ENCODE measurements around the gene MACROH2A2.
"Not testable (repeated sequence)": the region's sequence is repeated elsewhere in the genome, so short reads cannot be mapped to it uniquely, and the experiment has no call there.

Gene MACROH2A2

DNA sequence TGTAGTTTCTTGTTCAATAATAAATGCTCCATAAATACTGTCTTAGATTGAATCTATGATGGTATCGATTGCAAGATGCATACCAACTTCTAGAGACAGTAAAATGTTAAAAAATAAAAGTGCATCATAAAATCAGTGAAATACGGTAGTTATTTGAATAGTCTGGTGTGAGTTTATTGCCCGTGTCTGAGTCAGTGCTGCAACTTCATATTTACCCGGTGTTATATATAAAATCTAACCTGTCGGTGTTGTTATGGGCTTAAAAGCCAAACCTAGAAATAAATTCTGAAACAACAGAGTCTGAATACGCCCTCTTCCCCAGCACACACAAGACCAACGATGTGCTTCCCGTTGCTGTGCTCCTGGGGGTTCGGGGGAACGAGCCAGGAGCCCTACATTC is 16.3 kb downstream of the MACROH2A2 start:
- DNase-seq, result no peak

DNA sequence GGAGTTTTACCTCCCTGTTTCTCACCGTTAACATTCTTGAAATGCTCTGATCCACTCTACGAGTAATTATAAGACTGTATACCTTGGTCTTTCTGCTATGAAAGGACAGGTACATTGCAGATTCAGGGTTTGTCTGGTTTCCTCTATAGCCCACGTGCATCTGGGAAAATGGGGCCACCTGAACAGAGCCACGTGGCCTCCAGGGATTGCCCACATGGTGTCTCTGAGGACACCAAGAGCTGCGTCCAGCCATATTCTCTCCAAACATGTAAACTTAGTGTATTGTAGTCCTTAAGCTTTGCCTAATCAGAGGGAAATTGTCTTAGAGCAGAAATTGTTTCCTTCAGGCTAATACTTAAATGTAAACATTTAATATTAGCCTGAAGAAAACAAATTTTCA is 16.7 kb downstream of the MACROH2A2 start:
- no peak for DNase-seq

DNA sequence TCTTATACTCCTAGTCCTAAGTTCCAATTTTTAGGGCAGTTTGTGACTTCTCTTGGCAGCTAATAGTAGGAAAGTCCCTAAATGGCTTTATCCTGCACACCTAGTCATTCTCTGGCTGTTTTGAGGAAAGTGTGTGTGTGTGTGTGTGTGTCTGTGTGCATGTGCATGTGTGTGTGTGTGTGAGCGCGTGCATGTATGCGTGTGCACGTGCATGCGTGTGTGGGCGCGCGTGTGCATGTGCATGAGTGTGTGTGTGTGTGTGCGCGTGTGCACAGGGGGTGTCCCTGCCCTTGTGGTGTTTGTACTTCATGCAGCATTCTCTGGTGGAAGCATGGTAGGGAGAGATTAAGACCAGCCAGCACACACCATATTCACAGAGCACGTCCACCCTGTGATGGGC is 18.2 kb downstream of the MACROH2A2 start:
- no peak for DNase-seq

DNA sequence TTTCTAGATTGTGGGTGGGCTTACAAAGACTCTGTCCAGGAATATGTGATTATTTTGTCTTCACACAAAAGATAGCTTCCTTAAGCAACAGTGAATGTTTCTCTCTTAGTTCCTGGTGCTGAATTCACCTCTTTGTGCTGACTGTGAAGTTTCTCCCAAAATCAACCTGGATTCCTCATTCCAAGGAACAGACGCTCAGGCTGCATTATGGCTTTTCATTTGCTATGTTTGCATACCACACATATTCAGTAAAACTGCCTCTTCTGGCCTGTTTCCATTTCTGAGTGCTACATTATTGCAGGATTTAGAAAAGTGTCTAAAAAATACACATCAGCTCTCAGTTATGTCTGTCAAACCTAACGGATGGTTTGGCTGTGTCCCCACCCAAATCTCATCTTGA is 21.5 kb downstream of the MACROH2A2 start:
- DNase-seq, result no peak

DNA sequence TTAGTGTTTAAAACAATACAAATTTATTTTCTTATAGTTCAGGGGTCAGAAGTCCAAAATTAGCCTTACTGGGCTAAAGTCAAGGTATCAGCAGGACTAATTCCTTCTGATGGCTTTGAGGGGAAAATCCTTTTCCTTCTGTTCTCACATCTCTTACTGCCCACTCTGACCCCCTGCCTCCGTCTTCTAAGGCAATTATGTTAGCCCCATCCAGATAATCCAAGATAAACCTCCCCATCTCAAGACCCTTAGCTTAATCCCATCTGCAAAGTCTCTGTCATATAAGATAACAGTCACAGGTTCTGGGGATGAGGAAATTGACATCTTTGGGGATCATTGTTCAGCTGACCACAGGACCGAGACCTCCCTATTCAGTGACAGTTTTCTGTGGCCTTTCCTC is 22.3 kb downstream of the MACROH2A2 start:
- no peak for DNase-seq

DNA sequence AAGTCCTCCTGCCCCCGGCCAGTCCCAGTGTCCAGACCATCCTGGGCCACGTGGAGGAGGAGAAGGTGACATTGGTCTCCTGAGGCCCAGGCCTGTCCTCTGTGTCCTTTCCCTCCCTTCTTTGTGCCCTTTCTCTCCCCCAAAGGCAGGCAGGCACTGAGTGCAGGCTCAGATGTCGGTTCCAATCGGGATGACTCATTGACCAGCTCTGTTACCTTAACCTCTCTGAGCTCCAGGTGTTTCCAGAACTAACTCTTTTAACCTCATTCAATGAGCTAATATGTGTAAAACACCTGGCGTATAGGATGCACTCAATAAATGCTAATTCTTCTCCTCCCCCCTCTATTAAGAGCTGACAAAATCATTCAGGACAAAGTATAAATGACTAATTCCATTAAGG is 25.7 kb downstream of the MACROH2A2 start:
- no peak for DNase-seq

DNA sequence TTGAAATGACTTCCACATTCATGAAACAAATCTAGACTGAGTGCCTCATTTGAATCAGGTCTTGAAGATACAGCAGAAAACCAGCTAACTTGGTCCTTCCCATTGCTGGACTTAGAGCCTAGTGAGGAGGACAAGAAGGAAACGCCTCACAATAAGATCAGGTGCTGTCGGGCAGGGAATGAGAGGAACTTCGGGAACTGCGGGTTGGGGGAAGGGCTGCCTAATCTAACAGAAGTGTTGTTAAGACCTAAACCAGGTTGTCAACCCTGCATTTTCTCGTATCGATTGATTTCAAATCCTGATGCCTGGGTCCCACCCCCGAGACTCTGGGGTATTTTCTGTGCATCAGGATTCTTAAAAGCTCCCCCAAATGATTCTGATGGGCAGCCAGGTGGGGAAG is 26.3 kb downstream of the MACROH2A2 start:
- DNase-seq, result no peak

DNA sequence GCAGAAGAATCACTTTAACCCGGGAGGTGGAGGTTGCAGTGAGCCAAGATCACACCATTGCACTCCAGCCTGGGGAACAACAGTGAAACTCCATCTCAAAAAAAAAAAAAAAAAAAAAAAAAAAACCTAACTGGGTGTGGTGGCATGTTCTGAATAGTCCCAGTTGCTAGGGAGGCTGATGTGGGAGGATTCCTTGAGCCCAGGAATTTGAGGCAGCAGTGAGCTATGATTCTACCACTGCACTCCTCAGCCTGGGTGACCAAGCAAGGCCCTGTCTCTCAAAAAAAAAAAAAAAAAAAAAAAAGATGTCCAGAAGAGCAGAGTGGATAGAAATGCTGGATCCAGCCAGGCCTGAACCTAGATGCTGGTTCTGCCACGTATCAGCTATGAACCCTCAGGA is 28.1 kb downstream of the MACROH2A2 start:
- DNase-seq, result not testable (repeated sequence)

DNA sequence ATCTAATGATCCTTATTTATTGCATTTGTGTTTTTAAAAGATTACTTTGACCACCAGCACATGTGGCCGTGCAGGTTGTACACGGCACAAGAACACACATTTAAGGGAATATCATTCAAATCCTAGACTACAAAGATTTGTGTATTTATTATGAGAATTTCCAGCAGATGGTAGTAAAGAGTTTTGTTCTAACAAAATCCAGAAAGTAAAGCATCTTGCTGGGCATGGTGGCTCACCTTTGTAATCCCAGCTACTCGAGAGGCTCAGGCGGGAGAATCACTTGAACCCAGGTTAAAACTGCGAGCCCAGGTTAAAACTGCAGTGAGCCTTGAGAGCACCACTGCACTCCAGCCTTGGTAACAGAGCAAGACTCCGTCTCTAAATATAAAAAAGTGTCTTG is 31.5 kb downstream of the MACROH2A2 start:
- peak; percentile 32 for DNase-seq

DNA sequence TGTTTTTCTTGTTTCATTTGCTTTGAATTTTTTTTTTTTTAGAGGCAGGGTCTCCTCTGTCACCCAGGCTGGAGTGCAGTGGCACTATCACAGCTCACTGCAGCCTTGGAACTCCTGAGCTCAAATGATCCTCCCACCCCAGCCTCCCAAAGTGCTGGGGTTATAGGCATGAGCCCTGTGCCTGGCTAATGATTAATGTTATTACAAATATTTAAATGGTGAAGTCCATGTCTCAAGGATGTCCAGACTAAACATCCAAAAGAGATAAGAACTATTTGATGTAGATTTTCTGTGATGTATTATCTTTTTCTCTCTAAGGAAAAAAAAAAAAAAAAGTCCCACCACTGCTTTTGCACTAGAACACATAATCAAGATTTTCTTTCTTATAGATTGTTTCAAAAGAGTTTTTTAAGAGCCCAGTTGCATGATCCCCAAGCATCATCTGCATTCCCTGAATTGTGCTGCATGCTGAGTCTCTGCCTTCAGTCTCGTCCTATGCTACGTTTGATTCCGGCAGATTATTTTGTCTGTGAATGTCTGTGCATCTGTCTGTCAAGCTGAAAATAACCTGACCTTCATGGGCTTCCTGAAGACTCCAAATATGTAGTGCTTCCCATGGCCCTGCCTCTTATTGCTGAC is 33.4 kb downstream of the MACROH2A2 start:
- no peak for DNase-seq

DNA sequence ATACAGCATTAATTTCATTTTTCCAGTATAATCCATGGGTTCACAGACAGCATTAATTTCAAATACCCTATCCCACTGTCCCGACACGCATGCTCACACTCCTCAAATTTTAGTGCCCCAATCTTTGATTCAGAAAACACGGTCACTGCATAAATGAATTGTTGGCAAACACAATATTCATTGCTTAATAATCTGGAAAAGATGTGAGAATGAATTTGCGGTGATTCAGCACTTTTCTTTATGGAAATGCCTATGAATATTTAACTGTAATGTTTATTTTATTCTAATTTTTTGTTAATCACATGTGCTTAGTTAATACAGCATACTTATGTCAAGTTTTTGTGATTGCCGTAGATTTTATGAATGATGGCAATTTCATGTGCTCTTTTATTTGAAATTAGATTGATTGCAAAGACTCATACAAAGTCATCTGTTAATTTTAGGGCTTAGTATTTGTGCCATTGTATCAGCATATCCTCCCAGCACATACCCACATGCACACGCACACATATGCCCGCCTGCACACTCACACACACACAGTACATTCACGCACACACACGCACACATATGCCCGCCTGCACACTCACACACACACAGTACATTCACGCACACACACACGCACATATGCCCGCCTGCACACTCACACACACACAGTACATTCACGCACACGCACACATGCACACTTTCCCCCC is 35.1 kb downstream of the MACROH2A2 start:
- DNase-seq, result no peak

DNA sequence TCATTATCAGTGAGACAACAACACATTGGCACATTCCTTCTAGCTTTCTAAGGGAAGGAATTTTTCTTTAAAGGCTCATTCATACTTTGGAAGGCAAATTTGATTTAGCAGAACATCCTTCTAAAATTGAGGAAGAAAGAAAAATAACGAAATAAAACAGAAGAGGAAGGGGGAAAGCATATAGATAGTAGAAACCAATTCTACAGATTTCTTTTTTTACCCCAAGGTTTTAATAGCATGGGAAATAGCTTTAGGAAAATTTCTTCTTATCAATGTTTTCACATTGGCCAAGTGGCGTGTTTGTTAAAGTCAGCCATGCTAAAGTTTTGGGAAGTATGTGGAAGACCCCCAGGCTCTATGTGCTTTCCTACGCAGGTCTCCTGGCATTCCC is 35.7 kb downstream of the MACROH2A2 start:
- no peak for DNase-seq

DNA sequence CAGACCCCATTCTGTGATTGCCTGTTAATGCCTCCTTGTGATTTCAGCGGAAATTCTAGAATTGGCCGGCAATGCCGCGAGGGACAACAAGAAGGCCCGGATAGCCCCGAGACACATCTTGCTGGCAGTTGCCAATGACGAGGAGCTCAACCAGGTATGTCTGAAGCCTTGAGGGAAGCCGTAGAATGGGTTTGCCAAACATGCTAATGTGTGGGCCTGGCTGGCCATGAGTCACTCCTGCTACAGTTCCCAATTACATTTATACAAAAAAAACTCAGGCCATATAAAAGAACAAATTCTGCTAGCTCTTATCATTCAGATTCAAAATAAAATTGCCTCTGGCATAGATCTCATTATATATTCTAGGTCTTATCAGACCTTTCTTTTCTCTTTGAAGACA is 37.4 kb downstream of the MACROH2A2 start:
- DNase-seq, result no peak

DNA sequence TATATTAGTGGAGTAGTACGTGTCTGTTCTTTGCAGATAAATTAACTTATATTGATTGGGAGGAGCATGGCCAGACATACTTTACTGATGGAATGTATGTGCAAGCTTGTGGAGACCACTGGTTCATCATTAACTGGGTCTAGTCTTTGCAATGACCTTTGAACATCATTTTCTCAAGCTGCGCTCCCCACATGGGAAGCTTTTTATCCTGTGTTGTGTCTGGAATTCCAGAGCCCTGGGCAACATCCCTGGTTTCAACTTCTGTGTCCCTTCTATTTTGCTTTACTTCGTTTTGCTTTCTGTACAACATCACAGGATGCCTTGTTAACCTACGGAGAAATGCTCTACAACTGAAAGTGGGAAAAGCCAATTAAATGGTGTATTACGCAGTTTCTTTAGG is 38.3 kb downstream of the MACROH2A2 start:
- DNase-seq, result no peak

DNA sequence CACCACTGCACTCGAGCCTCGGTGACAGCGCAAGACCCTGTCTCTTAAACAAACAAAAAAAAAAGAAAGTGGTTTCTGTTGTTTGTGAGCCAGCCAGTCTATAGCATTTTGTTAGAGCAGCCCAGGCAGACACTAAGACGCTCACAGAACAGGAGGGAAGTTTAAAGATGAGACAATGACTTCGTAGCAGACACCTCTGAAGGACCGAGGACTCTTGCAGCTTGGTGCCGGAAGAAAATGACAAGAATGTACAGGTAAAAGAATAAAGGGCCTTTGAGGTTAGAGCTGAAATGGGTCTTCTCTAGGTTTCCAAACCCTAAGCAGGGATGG is 39.7 kb downstream of the MACROH2A2 start:
- DNase-seq, result no peak

DNA sequence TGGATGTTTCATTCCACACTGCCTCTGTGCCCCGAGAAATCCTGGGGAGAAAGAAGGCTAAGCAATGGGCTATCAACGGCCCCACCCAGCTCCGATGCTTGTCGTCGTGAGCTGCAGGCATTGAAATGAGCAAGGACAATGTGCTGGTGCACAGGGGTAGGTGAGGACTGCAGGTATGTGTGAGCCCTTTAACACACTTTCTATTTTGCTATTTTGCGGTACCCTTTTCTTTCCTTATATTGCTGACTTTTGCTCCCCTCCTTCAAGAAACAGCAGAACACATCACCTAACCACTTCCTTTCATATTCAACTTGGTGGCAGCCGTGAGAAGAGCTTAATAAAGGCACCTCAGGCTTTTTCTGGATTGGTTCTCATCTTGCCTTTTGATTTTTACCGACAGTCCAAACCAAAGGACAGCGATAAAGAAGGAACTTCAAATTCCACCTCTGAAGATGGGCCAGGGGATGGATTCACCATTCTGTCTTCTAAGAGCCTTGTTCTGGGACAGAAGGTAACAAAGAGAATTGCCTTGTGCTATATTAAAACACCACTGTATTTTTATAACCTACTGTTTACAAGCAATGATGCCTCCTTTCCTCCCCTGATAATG is 40.8 kb downstream of the MACROH2A2 start:
- DNase-seq, result peak; percentile 63

DNA sequence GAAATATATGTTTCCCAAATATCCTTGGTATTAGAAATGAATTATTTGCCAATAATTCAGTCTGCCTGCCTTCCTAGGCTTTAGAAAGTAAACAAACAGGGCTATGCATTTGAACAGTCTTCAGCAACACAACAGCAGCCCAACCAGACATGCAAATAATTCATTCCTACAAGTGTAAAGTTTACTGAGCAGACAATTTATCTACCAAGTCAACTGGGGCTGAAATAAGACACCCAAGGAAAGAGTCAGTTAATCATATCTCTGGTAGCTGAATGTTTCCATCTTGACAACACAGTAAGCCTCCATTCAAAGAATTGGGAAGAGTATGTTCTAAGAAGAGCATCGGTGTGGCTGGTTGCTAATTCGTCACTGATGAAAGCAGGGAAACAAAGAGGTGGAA is 41.6 kb downstream of the MACROH2A2 start:
- DNase-seq, result no peak

DNA sequence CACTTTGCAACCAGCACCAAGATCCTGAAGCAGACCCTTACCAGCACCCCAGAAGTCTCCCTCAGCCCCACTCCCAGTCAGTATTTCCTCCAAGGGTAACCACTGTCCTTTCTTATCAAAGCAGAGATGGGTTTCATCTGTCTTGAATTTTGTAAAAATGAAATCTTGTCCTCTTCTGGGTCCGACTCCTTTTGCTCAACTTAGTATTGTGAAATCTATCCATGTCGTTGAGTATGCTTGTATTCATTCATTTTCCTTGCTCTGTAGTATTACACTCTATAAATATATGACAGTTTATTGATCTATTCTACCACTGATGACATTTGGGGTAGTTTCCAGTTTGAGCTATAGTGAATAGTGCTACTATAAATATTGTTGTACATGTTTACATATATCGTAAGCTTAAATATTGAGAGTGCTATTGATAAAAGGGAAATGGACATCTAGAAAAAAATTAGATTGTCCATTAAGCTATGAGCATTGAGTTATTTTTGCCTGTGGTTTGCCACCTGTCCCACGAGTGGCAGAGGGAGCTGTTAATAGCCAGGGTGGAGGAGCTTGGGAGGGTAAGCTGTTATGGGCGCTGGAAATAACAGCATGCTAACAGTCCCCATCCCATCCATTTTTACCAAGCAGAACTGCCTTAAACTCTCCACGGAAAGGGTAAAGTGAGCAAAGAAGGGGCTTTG is 43.5 kb downstream of the MACROH2A2 start:
- DNase-seq, result no peak

DNA sequence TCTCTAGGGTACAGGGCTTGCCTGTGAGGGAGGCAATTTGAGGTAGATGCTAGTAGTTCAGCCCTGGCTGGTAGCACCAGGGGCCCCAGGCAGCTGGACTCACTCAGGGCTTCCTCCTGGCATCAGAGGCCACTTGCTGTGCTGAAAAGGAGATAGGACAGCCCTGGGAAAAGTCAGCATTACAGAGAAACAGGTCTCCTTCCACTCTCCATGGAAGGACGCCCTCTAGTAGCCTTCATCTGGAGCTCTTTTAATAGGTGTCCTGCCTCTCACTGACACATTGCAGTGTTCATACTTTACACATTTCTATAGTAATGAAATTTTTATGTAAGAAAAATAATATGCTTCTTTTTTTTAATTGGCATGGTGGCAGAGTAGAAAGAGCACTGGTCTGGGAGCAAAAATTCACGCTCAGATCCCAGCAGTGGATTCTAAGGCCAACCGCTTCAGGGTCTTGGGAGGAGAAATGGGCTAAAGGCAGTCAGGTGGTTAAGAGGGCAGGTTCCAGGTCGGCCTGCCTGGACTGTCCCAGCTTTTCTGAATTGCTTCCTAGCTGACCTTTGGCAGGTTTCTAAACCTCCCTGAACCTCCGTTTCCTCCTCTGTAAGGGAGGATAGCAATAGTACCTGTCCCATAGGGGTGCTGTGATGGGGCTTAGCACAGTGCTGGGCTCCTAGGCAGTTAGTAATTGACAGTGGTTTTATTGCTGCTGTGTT is 44.2 kb downstream of the MACROH2A2 start:
- no peak for DNase-seq

DNA sequence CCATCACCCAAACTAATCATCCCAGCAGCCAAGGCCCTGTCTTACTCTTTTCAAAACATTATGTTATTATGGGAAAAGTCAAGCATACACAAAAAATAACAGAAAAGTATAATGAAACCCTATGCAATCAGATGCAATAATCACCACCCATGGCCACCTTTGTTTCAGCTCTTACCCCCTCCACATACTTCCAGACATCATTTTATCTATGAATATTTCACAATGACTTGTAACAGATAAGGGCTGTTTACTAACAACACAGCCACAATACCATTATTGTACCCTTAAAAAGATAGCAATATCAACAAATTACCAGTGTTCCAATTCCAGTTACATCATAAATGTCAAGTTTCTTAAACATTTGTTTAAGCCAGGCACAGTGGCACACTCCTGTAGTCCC is 44.8 kb downstream of the MACROH2A2 start:
- no peak for DNase-seq

DNA sequence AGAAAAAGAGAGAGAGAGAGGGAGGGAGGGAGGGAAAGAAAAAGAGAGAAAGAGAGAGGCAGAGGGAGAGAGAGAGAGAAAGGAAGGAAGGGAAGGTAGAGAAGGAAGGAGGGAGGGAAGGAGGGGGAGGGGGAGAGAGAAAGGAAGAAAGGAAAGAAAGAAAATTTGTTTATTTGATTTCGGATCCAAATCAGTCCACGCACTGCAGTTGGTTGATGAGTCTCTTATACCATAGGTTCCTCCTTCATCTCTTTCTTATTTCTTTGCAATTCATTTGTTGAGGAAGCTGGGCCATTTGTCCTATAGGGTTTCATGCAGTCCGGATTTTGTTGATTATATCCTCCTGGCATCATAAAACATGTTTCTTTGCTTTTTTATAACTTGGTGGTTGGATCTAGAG is 45.6 kb downstream of the MACROH2A2 start:
- DNase-seq, result no peak

DNA sequence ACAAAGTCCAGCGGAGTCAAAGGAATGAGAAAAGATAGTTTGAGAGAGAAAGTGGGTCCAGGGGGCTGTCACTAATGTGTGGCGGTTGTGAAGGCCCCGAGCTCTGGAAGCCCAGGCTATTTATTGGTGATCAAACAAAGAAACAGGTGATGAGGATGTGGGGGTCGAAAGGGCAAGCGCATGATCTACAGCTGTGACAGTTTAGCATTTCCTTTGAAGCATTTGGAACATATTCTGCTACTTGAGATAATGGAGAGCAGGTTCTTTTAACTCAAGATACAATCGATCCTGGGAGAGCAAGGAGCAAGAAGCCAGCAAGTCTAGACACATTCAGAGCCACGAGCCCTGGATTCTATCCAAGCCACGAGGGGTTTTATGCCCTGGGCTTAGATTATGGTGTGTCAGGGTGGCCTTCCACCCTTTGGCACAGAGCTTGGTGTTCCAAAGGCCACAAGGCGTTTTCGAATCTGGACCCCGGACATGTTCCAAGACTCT is 48.5 kb downstream of the MACROH2A2 start:
- DNase-seq, result not testable (repeated sequence)

DNA sequence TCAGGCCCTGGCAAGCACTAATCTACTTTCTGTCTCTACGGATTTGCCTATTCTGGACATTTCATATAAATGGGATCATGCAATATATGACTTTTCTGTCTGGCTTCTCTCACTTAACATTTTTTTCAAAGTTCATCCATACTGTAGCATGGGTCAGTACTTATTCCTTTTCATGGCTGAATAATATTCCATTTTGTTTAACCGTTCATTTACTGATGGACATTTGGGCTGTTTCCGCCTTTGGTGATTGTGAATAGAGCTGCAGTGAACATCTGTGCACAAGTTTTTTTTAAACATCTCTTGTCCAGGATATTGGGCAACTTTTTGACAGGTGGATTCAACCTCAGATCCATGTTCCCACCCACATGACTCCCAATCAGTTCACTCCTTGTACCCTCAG is 49.0 kb downstream of the MACROH2A2 start:
- no peak for DNase-seq

Data from activated CD8-positive, alpha-beta memory T cell treated with anti-CD3 and anti-CD28 coated beads for 24 hours (primary cell).